RPMI7951 (cell line): Measurements from ENCODE around the gene TSPYL4. TPM values are rescaled to one million over a fixed set of nuclear protein-coding genes. Genes with fewer than 3 reads are reported as not detected.

ENCODE experiments used
- DNase-seq: peaks from one replicate; pipeline ENCODE4 v3.0.0-alpha.2; 2012; ENCODE audit warnings: low read depth
- total RNA-seq: library from RNA; depleted of rRNA; stranded (reverse); fragments of >200 nt; shearing (Covaris generic); gene quantifications from 2 replicates; pipeline ENCODE4 v1.2.3, GENCODE V29; 2014

The TSPYL4 gene
- total RNA-seq, 1 experiment from 2014 or later, result 19.5 TPM

- no peak for DNase-seq
Measured at GRCh38 chr6:116271149-116271708, 17.4 kb upstream of the TSPYL4 start.

- peak; percentile 82 for DNase-seq
Measured at GRCh38 chr6:116268589-116269293, 14.9 kb upstream of the TSPYL4 start.

DNA sequence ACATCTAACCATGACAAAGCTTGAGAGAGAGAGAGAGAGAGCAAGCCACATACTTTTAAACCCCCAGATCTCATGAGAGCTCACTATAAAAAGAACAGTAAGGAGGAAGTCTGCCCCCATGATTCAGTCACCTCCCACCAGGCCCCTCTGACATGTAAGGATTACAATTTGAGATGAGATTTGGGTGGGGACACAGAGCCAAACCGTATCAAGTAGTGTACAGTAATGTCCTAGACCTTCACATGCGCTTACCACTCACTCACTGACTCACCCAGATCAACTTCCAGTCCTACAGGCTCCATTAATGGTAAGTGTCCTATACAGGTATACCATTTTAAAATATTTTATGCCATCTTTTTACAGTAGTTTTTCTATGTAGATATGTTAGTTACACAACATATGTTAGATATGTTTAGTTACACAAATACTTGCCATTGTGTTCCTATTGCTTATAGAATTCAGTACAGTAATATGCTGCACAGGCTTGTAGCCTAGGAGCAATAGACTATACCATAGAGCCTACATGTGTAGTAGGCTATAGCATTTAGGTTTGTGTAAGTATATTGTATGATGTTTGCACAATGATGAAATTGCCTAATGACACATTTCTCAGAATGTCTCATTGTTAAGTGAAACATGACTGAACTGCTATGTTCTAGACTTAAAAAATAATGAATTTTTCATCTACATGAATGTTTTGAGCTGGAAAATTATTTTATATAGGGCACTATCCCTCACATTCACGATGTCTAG, 14.1 kb upstream of the TSPYL4 start:
- DNase-seq, result no peak

GRCh38 chr6:116266803-116267202, 12.9 kb upstream of the TSPYL4 start:
- DNase-seq, result peak; percentile 19

- DNase-seq, result peak; percentile 71
Measured at GRCh38 chr6:116265041-116265829, 11.4 kb upstream of the TSPYL4 start.

GRCh38 chr6:116263353-116263752, 9.5 kb upstream of the TSPYL4 start:
- no peak for DNase-seq

GRCh38 chr6:116258520-116258919, 4.6 kb upstream of the TSPYL4 start:
- no peak for DNase-seq

DNA sequence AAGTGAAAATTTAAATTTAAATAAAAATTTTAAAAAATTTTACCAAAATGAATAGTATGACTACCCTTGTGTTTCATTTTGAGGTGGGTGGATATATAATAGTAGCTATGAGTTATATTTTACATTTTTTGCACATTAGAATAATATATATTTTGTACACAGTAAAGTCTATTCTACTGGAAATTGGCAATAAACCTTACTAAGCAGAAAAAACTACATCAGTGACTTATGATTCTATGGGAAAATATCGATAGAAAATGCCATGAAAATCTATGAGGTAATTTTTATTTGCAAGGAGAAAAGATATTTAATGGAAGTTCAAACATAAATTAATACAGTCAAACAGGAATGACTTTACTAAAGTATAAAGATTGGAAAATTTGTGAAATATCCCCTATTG, 2.8 kb upstream of the TSPYL4 start:
- no peak for DNase-seq

DNA sequence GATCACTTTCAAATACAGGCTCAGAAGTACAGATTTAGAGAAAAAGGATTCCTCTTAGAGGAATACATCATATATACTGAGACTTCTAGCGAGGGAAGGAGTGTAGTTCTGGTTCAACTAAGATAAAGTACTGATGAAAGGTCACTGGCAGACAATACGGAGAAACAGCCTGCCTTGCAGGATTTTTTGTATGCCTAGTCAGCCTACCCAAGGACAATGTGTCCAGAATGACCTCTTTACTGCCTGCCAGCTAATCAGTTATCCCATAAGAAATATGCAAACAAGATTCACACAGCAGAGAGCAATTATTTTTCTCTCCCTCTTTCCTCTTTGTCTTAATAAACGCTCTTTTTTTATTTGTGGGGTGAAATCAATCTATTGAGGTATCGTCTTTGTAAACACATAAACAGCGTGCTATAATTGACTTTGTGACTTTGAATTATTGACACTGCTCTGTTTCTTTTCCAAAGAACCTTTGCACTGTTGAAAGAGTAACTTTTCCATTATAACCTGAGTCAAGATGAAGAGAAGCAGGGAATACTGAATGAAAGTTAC, 1.4 kb upstream of the TSPYL4 start:
- DNase-seq, result no peak

DNA sequence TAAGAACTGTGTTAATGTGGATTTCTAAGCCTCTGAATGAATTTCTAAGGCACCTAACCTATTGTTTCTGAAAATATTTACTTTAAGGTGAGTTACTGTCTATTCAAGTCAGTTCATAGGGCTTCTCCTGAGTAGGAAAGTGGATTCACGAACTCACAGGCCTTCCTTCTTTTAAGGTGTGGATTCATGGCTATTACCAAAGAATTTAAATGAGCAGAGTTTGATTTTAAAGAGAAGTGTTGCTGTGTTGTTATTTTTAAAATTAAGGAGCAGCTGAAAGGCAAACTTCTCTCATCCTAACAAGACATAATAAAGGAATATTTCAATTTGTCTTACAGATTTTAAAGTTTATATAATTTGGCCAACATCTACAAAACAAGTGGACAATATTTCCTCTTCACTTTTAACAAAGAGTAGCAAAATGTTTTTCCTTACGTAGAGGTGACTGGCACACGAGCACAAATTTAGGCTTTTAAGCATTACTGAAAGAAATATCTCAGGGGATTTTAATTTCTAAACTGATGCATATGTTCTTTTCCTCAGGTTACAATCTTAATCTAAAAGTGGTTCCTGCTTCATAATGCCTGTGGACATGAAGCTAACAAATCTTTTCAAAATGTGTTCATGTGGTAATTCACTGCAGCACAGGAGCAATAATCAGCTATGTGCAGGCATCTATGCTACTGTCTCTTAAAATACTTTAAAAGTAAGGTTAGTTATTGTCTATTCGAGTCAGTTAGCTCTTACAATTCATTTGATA, 602 bp upstream of the TSPYL4 start:
- DNase-seq, result no peak

GRCh38 chr6:116253188-116253504, 729 bp downstream of the TSPYL4 start:
- no peak for DNase-seq

DNA sequence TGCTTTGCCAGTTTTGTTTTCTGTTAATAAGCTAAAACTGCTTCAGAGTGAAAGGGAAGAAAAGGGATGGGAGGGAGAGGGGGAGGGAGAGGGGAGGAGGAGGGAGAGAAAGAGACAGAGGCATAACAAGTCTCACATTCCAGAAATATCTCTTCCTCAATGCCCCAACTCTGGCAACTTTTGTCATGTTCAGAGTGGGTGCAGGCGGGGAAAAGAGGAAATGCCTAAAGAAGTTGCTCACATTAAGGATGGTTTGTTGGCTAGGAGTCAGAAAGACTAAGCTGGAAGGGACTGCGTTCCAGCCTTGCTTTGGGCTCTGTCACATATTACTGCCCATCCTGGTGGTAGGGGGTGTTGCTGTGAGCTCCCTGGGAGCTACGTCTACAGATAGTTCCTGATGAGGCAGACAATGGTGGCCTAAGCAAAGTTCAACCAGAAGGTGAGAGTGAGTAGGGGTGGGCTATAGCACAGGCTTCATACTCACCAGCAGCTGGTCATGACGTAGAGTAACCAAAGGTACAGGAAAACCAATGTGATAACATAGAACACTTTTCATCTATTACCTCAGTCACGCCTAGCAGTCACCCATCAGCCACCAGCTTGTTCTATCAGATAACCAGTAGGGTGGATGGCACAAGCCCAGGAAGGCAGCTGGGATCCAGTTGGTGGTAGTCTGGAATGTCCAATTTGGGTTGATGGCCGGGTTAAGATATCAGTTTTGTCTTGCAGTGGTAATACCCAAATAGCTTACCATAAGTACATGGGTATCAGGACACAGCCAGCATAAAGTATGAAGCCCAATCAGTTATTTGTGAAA, 2.1 kb downstream of the TSPYL4 start:
- DNase-seq, result peak; percentile 68

GRCh38 chr6:116248577-116248976, 5.3 kb downstream of the TSPYL4 start:
- no peak for DNase-seq

GRCh38 chr6:116247285-116247684, 6.6 kb downstream of the TSPYL4 start:
- no peak for DNase-seq

DNA sequence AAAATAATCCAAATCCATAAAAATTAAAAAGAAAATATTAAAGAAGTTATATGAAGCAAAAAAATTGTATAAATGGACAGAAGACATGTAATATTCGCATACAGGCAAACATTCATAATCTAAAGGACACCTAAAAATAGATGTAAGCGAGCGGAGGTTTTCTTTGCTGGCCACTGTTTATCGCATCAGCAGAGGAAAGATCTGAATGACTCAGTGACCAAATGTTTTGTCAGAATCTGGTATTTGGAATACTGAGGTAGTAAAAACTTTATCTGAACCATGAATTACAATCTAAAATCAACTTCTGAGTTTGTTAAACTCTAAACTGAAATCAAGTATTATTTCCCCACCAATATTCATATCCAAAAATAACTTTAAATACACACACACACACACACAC, 7.8 kb downstream of the TSPYL4 start:
- DNase-seq, result peak; percentile 69

GRCh38 chr6:116244284-116244683, 9.6 kb downstream of the TSPYL4 start:
- no peak for DNase-seq

DNA sequence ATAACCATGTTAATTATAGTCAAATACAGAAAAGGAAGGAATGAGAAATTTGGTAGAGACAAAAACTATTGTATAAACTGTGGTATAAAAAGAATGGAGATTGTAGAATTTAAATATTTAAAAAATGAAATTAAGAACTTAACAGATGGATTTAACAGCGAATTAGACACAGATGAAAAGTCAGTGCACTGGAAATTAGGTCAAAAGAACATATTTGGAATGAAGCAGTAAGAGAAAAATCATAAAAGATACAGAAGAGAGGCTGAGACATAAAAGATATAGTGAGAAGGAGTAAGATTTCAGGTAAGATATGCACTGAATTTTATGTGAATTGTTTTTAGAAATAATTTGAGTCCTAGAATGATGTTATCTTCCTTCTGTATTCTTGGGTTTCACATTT, 14.0 kb downstream of the TSPYL4 start:
- DNase-seq, result no peak

- DNase-seq, result no peak
Measured at GRCh38 chr6:116239256-116239655, 14.6 kb downstream of the TSPYL4 start.

- DNase-seq, result no peak
Measured at GRCh38 chr6:116238083-116238482, 15.8 kb downstream of the TSPYL4 start.

DNA sequence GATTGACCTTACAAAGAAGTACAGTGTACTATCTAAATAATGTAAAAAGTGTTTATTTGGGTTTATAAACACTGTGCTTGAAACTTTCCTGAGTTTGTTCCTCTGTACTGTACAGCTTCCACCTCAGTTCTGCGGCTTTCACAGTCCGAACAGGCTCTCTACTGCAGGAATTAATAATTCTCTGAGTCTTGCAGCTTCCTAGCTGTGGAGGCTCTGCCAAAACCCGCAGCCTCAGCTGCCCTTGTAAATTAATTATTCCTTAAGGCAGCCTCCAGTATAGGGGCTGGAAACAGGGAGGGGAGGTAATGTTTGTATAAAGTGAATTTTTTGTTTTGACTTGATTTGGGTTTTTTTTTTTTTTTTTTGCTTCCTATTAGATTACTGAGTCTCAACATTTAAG, 19.2 kb downstream of the TSPYL4 start:
- DNase-seq, result no peak
